SK-N-SH treated with all-trans-retinoic acid at 6 μM for 48 hours (cell line): Measurements from ENCODE around the gene CAMSAP2.

Source experiments
- ATAC-seq: fragments of 200-7000 bp; cut with Tn5 transposase; 3 replicates; pipeline ENCODE4 v1.9.1; 2020; ENCODE audit warnings: mild to moderate bottlenecking, moderate library complexity
- ARNTL ChIP-seq: fragments of 450-650 bp; formaldehyde crosslinking; IDR thresholded peaks from 2 replicates; pipeline ENCODE4 v1.5.0; 2020; ENCODE audit warnings: low read depth, mild to moderate bottlenecking, moderate library complexity, borderline replicate concordance
- BACH2 ChIP-seq: fragments of 250-450 bp; sonication (Bioruptor Pico); IDR thresholded peaks from 2 replicates; pipeline ENCODE4 v1.9.0; 2021; ENCODE audit warnings: mild to moderate bottlenecking, borderline replicate concordance
- CREB5 ChIP-seq: fragments of 250-450 bp; sonication (Bioruptor Pico); IDR thresholded peaks from 2 replicates; pipeline ENCODE4 v1.5.1; 2020; ENCODE audit warnings: low read depth, mild to moderate bottlenecking, moderate library complexity
- CSDC2 ChIP-seq: fragments of 250-450 bp; sonication (Bioruptor Pico); IDR thresholded peaks from 2 replicates; pipeline ENCODE4 v1.5.0; 2020; ENCODE audit warnings: mild to moderate bottlenecking, moderate library complexity
- CSRNP3 ChIP-seq: fragments of 250-450 bp; sonication (Bioruptor Pico); IDR thresholded peaks from 2 replicates; pipeline ENCODE4 v1.5.1; 2021; ENCODE audit warnings: mild to moderate bottlenecking, moderate library complexity
- ESRRG ChIP-seq: fragments of 250-450 bp; sonication (Bioruptor Pico); IDR thresholded peaks from 2 replicates; pipeline ENCODE4 v1.6.1; 2021; ENCODE audit warnings: mild to moderate bottlenecking
- GLIS3 ChIP-seq: fragments of 250-450 bp; sonication (Bioruptor Pico); IDR thresholded peaks from 2 replicates; pipeline ENCODE4 v1.5.0; 2020; ENCODE audit warnings: mild to moderate bottlenecking, moderate library complexity
- ISL1 ChIP-seq: fragments of 250-450 bp; sonication (Bioruptor Pico); IDR thresholded peaks from 2 replicates; pipeline ENCODE4 v2.1.2; 2022; ENCODE audit warnings: mild to moderate bottlenecking, moderate library complexity
- OSR1 ChIP-seq: fragments of 250-450 bp; sonication (Bioruptor Pico); IDR thresholded peaks from 2 replicates; pipeline ENCODE4 v1.8.0; 2022; ENCODE audit warnings: moderate library complexity, mild to moderate bottlenecking, inconsistent platforms
- PATZ1 ChIP-seq: fragments of 250-450 bp; sonication (Bioruptor Pico); IDR thresholded peaks from 2 replicates; pipeline ENCODE4 v1.8.0; 2020; ENCODE audit warnings: mild to moderate bottlenecking, moderate library complexity, borderline replicate concordance
- POU6F1 ChIP-seq: fragments of 250-450 bp; sonication (Bioruptor Pico); IDR thresholded peaks from 2 replicates; pipeline ENCODE4 v1.8.0; 2021; ENCODE audit warnings: low read depth, mild to moderate bottlenecking, moderate library complexity, borderline replicate concordance
- PPARA ChIP-seq: fragments of 250-450 bp; sonication (Bioruptor Pico); IDR thresholded peaks from 2 replicates; pipeline ENCODE4 v1.5.0; 2020; ENCODE audit warnings: mild to moderate bottlenecking, borderline replicate concordance
- RARB ChIP-seq: fragments of 250-450 bp; sonication (Bioruptor Pico); IDR thresholded peaks from 2 replicates; pipeline ENCODE4 v1.8.0; 2021; ENCODE audit warnings: mild to moderate bottlenecking, moderate library complexity
- SNAI2 ChIP-seq: fragments of 250-450 bp; sonication (Bioruptor Pico); IDR thresholded peaks from 2 replicates; pipeline ENCODE4 v1.5.0; 2020; ENCODE audit warnings: mild to moderate bottlenecking, moderate library complexity
- TCF4 ChIP-seq: fragments of 250-450 bp; sonication (Bioruptor Pico); IDR thresholded peaks from 2 replicates; pipeline ENCODE4 v1.8.0; 2021; ENCODE audit warnings: mild to moderate bottlenecking, moderate library complexity, borderline replicate concordance
- TOX ChIP-seq: fragments of 250-450 bp; sonication (Bioruptor Pico); IDR thresholded peaks from 2 replicates; pipeline ENCODE4 v1.8.0; 2021; ENCODE audit warnings: mild to moderate bottlenecking, moderate library complexity, borderline replicate concordance
- TSHZ2 ChIP-seq: fragments of 250-450 bp; sonication (Bioruptor Pico); IDR thresholded peaks from 2 replicates; pipeline ENCODE4 v1.5.0; 2020; ENCODE audit warnings: mild to moderate bottlenecking, moderate library complexity
- ZC3H10 ChIP-seq: fragments of 250-450 bp; sonication (Bioruptor Pico); IDR thresholded peaks from 2 replicates; pipeline ENCODE4 v1.5.1; 2021; ENCODE audit warnings: mild to moderate bottlenecking, moderate library complexity
- ZFP3 ChIP-seq: fragments of 250-450 bp; sonication (Bioruptor Pico); IDR thresholded peaks from 2 replicates; pipeline ENCODE4 v1.5.0; 2020; ENCODE audit warnings: mild to moderate bottlenecking, moderate library complexity
- ZFP30 ChIP-seq: fragments of 450-650 bp; formaldehyde crosslinking; IDR thresholded peaks from 2 replicates; pipeline ENCODE4 v1.5.0; 2022; ENCODE audit warnings: mild to moderate bottlenecking, moderate library complexity
- ZNF565 ChIP-seq: fragments of 450-650 bp; formaldehyde crosslinking; conservative IDR thresholded peaks from 2 replicates; pipeline ENCODE4 v1.5.0; 2020; ENCODE audit warnings: low read depth, mild to moderate bottlenecking, moderate library complexity
- ZNF70 ChIP-seq: fragments of 450-650 bp; formaldehyde crosslinking; IDR thresholded peaks from 2 replicates; pipeline ENCODE4 v1.5.0; 2020; ENCODE audit warnings: mild to moderate bottlenecking, moderate library complexity
- ZNF8 ChIP-seq: fragments of 450-650 bp; formaldehyde crosslinking; IDR thresholded peaks from 2 replicates; pipeline ENCODE4 v1.5.0; 2020; ENCODE audit warnings: mild to moderate bottlenecking, moderate library complexity

Gene CAMSAP2

GRCh38 chr1:200738327-200738948, at the start of gene CAMSAP2:
TSS of gene CAMSAP2 (plus strand) at chr1:200738893. CDS start at chr1:200739828, 935 bp downstream.
- peak; percentile 87 for ATAC-seq
- no peak for TF ChIP-seq ESRRG (CRISPR knock-in tag)
- TF ChIP-seq OSR1 (CRISPR knock-in tag), result no peak
- no peak for TF ChIP-seq ZFP3 (CRISPR knock-in tag)
- TF ChIP-seq ZNF70 (CRISPR knock-in tag), result no peak
- no peak for TF ChIP-seq CREB5 (CRISPR knock-in tag)
- TF ChIP-seq CSRNP3, result no peak
- no peak for TF ChIP-seq TSHZ2
- TF ChIP-seq ZNF565 (CRISPR knock-in tag), result no peak
- no peak for TF ChIP-seq ZFP30 (CRISPR knock-in tag)
- no peak for TF ChIP-seq SNAI2 (CRISPR knock-in tag)
- no peak for TF ChIP-seq CSDC2 (CRISPR knock-in tag)
- no peak for TF ChIP-seq BACH2 (CRISPR knock-in tag)
- no peak for TF ChIP-seq RARB
- no peak for TF ChIP-seq POU6F1 (CRISPR knock-in tag)
- TF ChIP-seq TOX (CRISPR knock-in tag), result no peak
- no peak for TF ChIP-seq PPARA (CRISPR knock-in tag)
- no peak for TF ChIP-seq ZNF8
- no peak for TF ChIP-seq TCF4 (CRISPR knock-in tag)
- TF ChIP-seq ARNTL (CRISPR knock-in tag), result no peak
- no peak for TF ChIP-seq PATZ1 (CRISPR knock-in tag)

GRCh38 chr1:200692316-200692715, 46.4 kb upstream of the CAMSAP2 start:
- no peak for ATAC-seq
- TF ChIP-seq ARNTL (CRISPR knock-in tag) (no peak), ZFP30 (CRISPR knock-in tag) (no peak), PATZ1 (CRISPR knock-in tag) (no peak), CSRNP3 (no peak), OSR1 (CRISPR knock-in tag) (no peak), CSDC2 (CRISPR knock-in tag) (no peak), SNAI2 (CRISPR knock-in tag) (no peak), ISL1 (CRISPR knock-in tag) (no peak), GLIS3 (CRISPR knock-in tag) (no peak), ZFP3 (CRISPR knock-in tag) (no peak), ZNF565 (CRISPR knock-in tag) (no peak), ZNF8 (no peak), ZNF70 (CRISPR knock-in tag) (no peak), TOX (CRISPR knock-in tag) (no peak), RARB (no peak), TSHZ2 (no peak), ZC3H10 (CRISPR knock-in tag) (no peak)
- TF ChIP-seq, all 23 proteins: peak for 0
